Activated T-helper 1 cell treated with Interleukin-2 at 50 U/mL for 16 hours (primary cell): Measurements from ENCODE around the gene ALS2.
"Not testable (repeated sequence)": the region's sequence is repeated elsewhere in the genome, so short reads cannot be mapped to it uniquely, and the experiment has no call there.

Experiments used
- DNase-seq: peaks from one replicate; pipeline ENCODE4 v3.0.0-alpha.2; 2020; ENCODE audit warnings: low read depth

Gene ALS2

GRCh38 chr2:201793631-201794030 lies 12.9 kb upstream of the ALS2 start:
- no peak for DNase-seq

GRCh38 chr2:201790989-201791388 lies 10.3 kb upstream of the ALS2 start:
- no peak for DNase-seq

GRCh38 chr2:201790291-201790690 lies 9.6 kb upstream of the ALS2 start:
- no peak for DNase-seq

GRCh38 chr2:201789395-201789794 lies 8.7 kb upstream of the ALS2 start:
- DNase-seq = no peak

GRCh38 chr2:201788371-201788770 lies 7.6 kb upstream of the ALS2 start:
- no peak for DNase-seq

- DNase-seq = no peak
Observed at GRCh38 chr2:201786471-201786870, 5.7 kb upstream of the ALS2 start.

- no peak for DNase-seq
Observed at GRCh38 chr2:201785135-201785534, 4.4 kb upstream of the ALS2 start.

GRCh38 chr2:201784563-201784962 lies 3.8 kb upstream of the ALS2 start:
- no peak for DNase-seq

GRCh38 chr2:201781557-201782051 lies 871 bp upstream of the ALS2 start:
- no peak for DNase-seq

GRCh38 chr2:201779901-201780673 lies 646 bp downstream of the ALS2 start:
- DNase-seq = no peak

- no peak for DNase-seq
Observed at GRCh38 chr2:201777869-201778268, 2.9 kb downstream of the ALS2 start.

GRCh38 chr2:201777043-201777442 lies 3.7 kb downstream of the ALS2 start:
- no peak for DNase-seq

GRCh38 chr2:201775326-201775725 lies 5.4 kb downstream of the ALS2 start:
- DNase-seq = no peak

- no peak for DNase-seq
Observed at GRCh38 chr2:201774546-201774945, 6.2 kb downstream of the ALS2 start.

- DNase-seq = no peak
Observed at GRCh38 chr2:201773990-201774389, 6.7 kb downstream of the ALS2 start.

- DNase-seq = no peak
Observed at GRCh38 chr2:201769666-201770373, 10.9 kb downstream of the ALS2 start.

- DNase-seq = no peak
Observed at GRCh38 chr2:201768918-201769317, 11.8 kb downstream of the ALS2 start.

- no peak for DNase-seq
Observed at GRCh38 chr2:201765799-201766198, 14.9 kb downstream of the ALS2 start.

GRCh38 chr2:201764469-201764868 lies 16.3 kb downstream of the ALS2 start:
- not testable (repeated sequence) for DNase-seq

- DNase-seq = no peak
Observed at GRCh38 chr2:201761101-201761500, 19.6 kb downstream of the ALS2 start.

GRCh38 chr2:201759567-201759966 lies 21.2 kb downstream of the ALS2 start:
- no peak for DNase-seq

GRCh38 chr2:201758873-201759272 lies 21.9 kb downstream of the ALS2 start:
- no peak for DNase-seq

- no peak for DNase-seq
Observed at GRCh38 chr2:201758234-201758633, 22.5 kb downstream of the ALS2 start.
